DND-41 (cell line): ENCODE measurements around the gene HSPA12A.

Experiments
- ATAC-seq: fragments of 200-7000 bp; cut with Tn5 transposase; 3 replicates; pipeline ENCODE4 v1.9.1; 2021; ENCODE audit warnings: low read depth; ENCODE audit not compliant: insufficient read depth
- DNase-seq: peaks from one replicate; pipeline ENCODE4 v3.0.0-alpha.2; 2020
- H2AFZ ChIP-seq: 2 replicates; pipeline ENCODE4 v1.6.0; 2012; ENCODE audit warnings: low read depth, low read length
- H3K27ac ChIP-seq: 2 replicates; pipeline ENCODE4 v1.5.1; 2012; ENCODE audit warnings: low read length, inconsistent platforms
- H3K27me3 ChIP-seq: fragments of 200-600 bp; sonication (generic); 2 replicates; pipeline ENCODE4 v1.6.0; 2012; ENCODE audit warnings: low read length, mild to moderate bottlenecking, inconsistent platforms; ENCODE audit not compliant: insufficient read depth, poor library complexity
- H3K36me3 ChIP-seq: 2 replicates; pipeline ENCODE4 v1.5.1; 2012; ENCODE audit warnings: low read length, inconsistent platforms; ENCODE audit not compliant: insufficient read depth
- H3K4me1 ChIP-seq: 2 replicates; pipeline ENCODE4 v1.5.1; 2012; ENCODE audit warnings: mild to moderate bottlenecking, low read length; ENCODE audit not compliant: insufficient read depth
- H3K4me2 ChIP-seq: 2 replicates; pipeline ENCODE4 v1.6.0; 2012; ENCODE audit warnings: mild to moderate bottlenecking, moderate library complexity, low read length, inconsistent platforms; ENCODE audit not compliant: insufficient read depth
- H3K4me3 ChIP-seq, 2 experiments: fragments of 200-600 bp in 1 of 2; shearing (Covaris generic) in 1 of 2; 2 replicates each; pipeline ENCODE4 v1.5.1; 2012 to 2016; ENCODE audit warnings: inconsistent platforms in 2 of 2, low read length in 2 of 2, mild to moderate bottlenecking in 2 of 2, low read depth in 1 of 2, moderate library complexity in 1 of 2
- H3K79me2 ChIP-seq: 2 replicates; pipeline ENCODE4 v1.6.0; 2012; ENCODE audit warnings: low read length, inconsistent platforms; ENCODE audit not compliant: insufficient read depth
- H3K9ac ChIP-seq: 2 replicates; pipeline ENCODE4 v1.6.0; 2012; ENCODE audit warnings: low read depth, mild to moderate bottlenecking, inconsistent platforms, low read length, moderate library complexity
- H3K9me3 ChIP-seq: 2 replicates; pipeline ENCODE4 v1.5.1; 2012; ENCODE audit warnings: low read length, moderate library complexity, mild to moderate bottlenecking, inconsistent platforms; ENCODE audit not compliant: insufficient read depth, severe bottlenecking
- H4K20me1 ChIP-seq: 2 replicates; pipeline ENCODE4 v1.6.0; 2012; ENCODE audit warnings: low read length; ENCODE audit not compliant: insufficient read depth
- CTCF ChIP-seq: IDR thresholded peaks from 2 replicates; pipeline ENCODE4 v1.5.1; 2012; ENCODE audit warnings: borderline replicate concordance, low read length, moderate library complexity, mild to moderate bottlenecking; ENCODE audit not compliant: poor library complexity, severe bottlenecking; ENCODE audit errors: extremely low read depth
- EZH2 ChIP-seq: IDR thresholded peaks from 3 replicates; pipeline ENCODE4 v1.6.1; 2012; ENCODE audit warnings: borderline replicate concordance, low read depth, mild to moderate bottlenecking, moderate library complexity, low read length, inconsistent platforms; ENCODE audit not compliant: severe bottlenecking

The HSPA12A gene

GRCh38 chr10:116676633-116677032 is 65.7 kb downstream of the HSPA12A start:
- ATAC-seq (no peak), DNase-seq (no peak)
- Histone ChIP-seq H3K9ac (no peak overlapping the region), H3K4me3 (no peak overlapping the region), H3K79me2 (no peaks in the 10 kb centered on the region), H3K27me3 (no peaks in the 10 kb centered on the region), H3K4me1 (no peaks in the 10 kb centered on the region), H2AFZ (no peak overlapping the region), H4K20me1 (no peaks in the 10 kb centered on the region), H3K4me2 (no peak overlapping the region), H3K9me3 (no peaks in the 10 kb centered on the region), H3K36me3 (no peaks in the 10 kb centered on the region), H3K27ac (no peak overlapping the region)
- no peak for TF ChIP-seq CTCF
- no peak for TF ChIP-seq EZH2

GRCh38 chr10:116676118-116676517 is 66.2 kb downstream of the HSPA12A start:
- Histone ChIP-seq H3K4me3 (no peak overlapping the region), H3K79me2 (no peaks in the 10 kb centered on the region), H3K4me2 (no peak overlapping the region), H3K27me3 (no peaks in the 10 kb centered on the region), H2AFZ (no peak overlapping the region), H3K9ac (no peak overlapping the region), H3K9me3 (no peaks in the 10 kb centered on the region), H3K36me3 (no peaks in the 10 kb centered on the region), H4K20me1 (no peaks in the 10 kb centered on the region), H3K27ac (no peak overlapping the region), H3K4me1 (no peaks in the 10 kb centered on the region)
- TF ChIP-seq EZH2: no peak
- no peak for TF ChIP-seq CTCF
- ATAC-seq (no peak), DNase-seq (no peak)

- Histone ChIP-seq H3K4me3 (no peak overlapping the region), H3K4me1 (no peaks in the 10 kb centered on the region), H4K20me1 (no peaks in the 10 kb centered on the region), H3K27ac (no peak overlapping the region), H3K79me2 (no peaks in the 10 kb centered on the region), H3K9ac (no peak overlapping the region), H2AFZ (no peak overlapping the region), H3K36me3 (no peaks in the 10 kb centered on the region), H3K4me2 (no peak overlapping the region), H3K27me3 (no peaks in the 10 kb centered on the region), H3K9me3 (no peaks in the 10 kb centered on the region)
- ATAC-seq (no peak), DNase-seq (no peak)
- no peak for TF ChIP-seq CTCF
- TF ChIP-seq EZH2: no peak
Measured at GRCh38 chr10:116674901-116675423, 67.4 kb downstream of the HSPA12A start.

- no peak overlapping the region for H2AFZ ChIP-seq
Measured at GRCh38 chr10:116673866-116674265, 68.5 kb downstream of the HSPA12A start.

More at GRCh38 chr10:116673866-116674265, 68.5 kb downstream of the HSPA12A start:
- no peak overlapping the region for H3K4me2 ChIP-seq
- no peak overlapping the region for H3K27ac ChIP-seq
- no peaks in the 10 kb centered on the region for H3K36me3 ChIP-seq
- no peaks in the 10 kb centered on the region for H3K79me2 ChIP-seq
- no peaks in the 10 kb centered on the region for H3K9me3 ChIP-seq
- ATAC-seq: no peak
- H3K27me3 ChIP-seq: no peaks in the 10 kb centered on the region
- H4K20me1 ChIP-seq: no peaks in the 10 kb centered on the region
- H3K4me1 ChIP-seq: no peaks in the 10 kb centered on the region
- H3K4me3 ChIP-seq: no peak overlapping the region
- DNase-seq: no peak
- H3K9ac ChIP-seq: no peak overlapping the region
- TF ChIP-seq EZH2 (no peak), CTCF (no peak)
